IPS-11a (cell line): Measurements from ENCODE around the gene C1QTNF5.

Source experiments
- H3K4me3 ChIP-seq: one replicate; pipeline ENCODE4 v1.5.1; 2013; ENCODE audit warnings: low read depth, low read length, control low read depth

Gene C1QTNF5

GRCh38 chr11:119318240-119319135 is 22.2 kb downstream of the C1QTNF5 start:
- no peak overlapping the region for H3K4me3 ChIP-seq

- H3K4me3 ChIP-seq = no peak overlapping the region
These were observed 23.0 kb downstream of the C1QTNF5 start for GRCh38 chr11:119317592-119318239.

GRCh38 chr11:119316729-119317591 is 23.7 kb downstream of the C1QTNF5 start, which contains the start of gene MCAM:
Gene MCAM (minus strand): TSS chr11:119317130. CDS start chr11:119317101, 29 bp downstream.
- peak within 1 kb of the TSS; percentile 72 for H3K4me3 ChIP-seq

- H3K4me3 ChIP-seq = peak overlapping the region; percentile 72
These were observed 24.5 kb downstream of the C1QTNF5 start for GRCh38 chr11:119316016-119316728.

GRCh38 chr11:119315131-119316015 is 25.3 kb downstream of the C1QTNF5 start:
- H3K4me3 ChIP-seq = peak overlapping the region; percentile 72

GRCh38 chr11:119314726-119315125 is 26.0 kb downstream of the C1QTNF5 start:
- H3K4me3 ChIP-seq = no peak overlapping the region

- H3K4me3 ChIP-seq = no peak overlapping the region
These were observed 30.0 kb downstream of the C1QTNF5 start for GRCh38 chr11:119310682-119311052.

- H3K4me3 ChIP-seq = no peak overlapping the region
These were observed 30.6 kb downstream of the C1QTNF5 start for GRCh38 chr11:119309953-119310681.

- H3K4me3 ChIP-seq = no peak overlapping the region
These were observed 31.3 kb downstream of the C1QTNF5 start for GRCh38 chr11:119309411-119309810.

GRCh38 chr11:119307974-119308373 is 32.7 kb downstream of the C1QTNF5 start:
- no peak overlapping the region for H3K4me3 ChIP-seq

- no peak overlapping the region for H3K4me3 ChIP-seq
These were observed 33.5 kb downstream of the C1QTNF5 start for GRCh38 chr11:119307219-119307618.

GRCh38 chr11:119306373-119306890 is 34.3 kb downstream of the C1QTNF5 start:
- no peak overlapping the region for H3K4me3 ChIP-seq

- H3K4me3 ChIP-seq = no peak overlapping the region
These were observed 34.9 kb downstream of the C1QTNF5 start for GRCh38 chr11:119305556-119306372.

- no peak overlapping the region for H3K4me3 ChIP-seq
These were observed 37.4 kb downstream of the C1QTNF5 start for GRCh38 chr11:119303227-119303718.

GRCh38 chr11:119300198-119300964 is 40.3 kb downstream of the C1QTNF5 start:
- H3K4me3 ChIP-seq = no peak overlapping the region

GRCh38 chr11:119299416-119299815 is 41.3 kb downstream of the C1QTNF5 start:
- no peak overlapping the region for H3K4me3 ChIP-seq

GRCh38 chr11:119298726-119299125 is 42.0 kb downstream of the C1QTNF5 start:
- no peak overlapping the region for H3K4me3 ChIP-seq
